ENCODE results near the gene P2RY8.

GRCh38 chrX:1443496-1444075 lies 93.4 kb downstream of the P2RY8 start:
- no peak for TF ChIP-seq POLR2A (IDR thresholded peaks at IDR 0.05)
- no peak for TF ChIP-seq CTCF (IDR thresholded peaks at IDR 0.05)
- no peak for TF ChIP-seq POLR2AphosphoS5 (IDR thresholded peaks at IDR 0.05)
